HEK293T (cell line): ENCODE data around the gene RNF141.

Experiments
- CTCF ChIA-PET: fragments of 350-600 bp; formaldehyde crosslinking; extraction: SDS; loops from one replicate; lab custom pipeline; 2021; ENCODE audit warnings: antibody characterized with exemption, inconsistent platforms; lab: Yijun Ruan, JAX
- POLR2A ChIA-PET: fragments of 350-600 bp; formaldehyde crosslinking; extraction: SDS; loops from one replicate; lab custom pipeline; 2020; ENCODE audit warnings: antibody characterized with exemption, inconsistent platforms; lab: Yijun Ruan, JAX
- DNase-seq: peaks from one replicate; pipeline ENCODE4 v3.0.0; 2012; ENCODE audit warnings: mixed read lengths; ENCODE audit errors: extremely low spot score
- ARNT ChIP-seq: fragments of 450-650 bp; IDR thresholded peaks from 2 replicates; pipeline ENCODE4 v1.6.1; 2017; ENCODE audit warnings: mild to moderate bottlenecking
- BHLHE40 ChIP-seq: fragments of 450-650 bp; IDR thresholded peaks from 2 replicates; pipeline ENCODE4 v1.6.1; 2016; ENCODE audit warnings: mild to moderate bottlenecking, moderate library complexity, borderline replicate concordance
- CTBP1 ChIP-seq: fragments of 450-650 bp; IDR thresholded peaks from 2 replicates; pipeline ENCODE4 v1.6.1; 2016; ENCODE audit warnings: borderline replicate concordance
- ELF4 ChIP-seq: fragments of 450-650 bp; IDR thresholded peaks from 2 replicates; pipeline ENCODE4 v1.6.1; 2017; ENCODE audit warnings: antibody characterized with exemption
- FOXA1 ChIP-seq: fragments of 450-650 bp; IDR thresholded peaks from 2 replicates; pipeline ENCODE4 v1.6.1; 2016; ENCODE audit warnings: mild to moderate bottlenecking
- FOXK2 ChIP-seq: fragments of 450-650 bp; IDR thresholded peaks from 2 replicates; pipeline ENCODE4 v1.6.1; 2016; ENCODE audit warnings: mild to moderate bottlenecking
- FOXM1 ChIP-seq: fragments of 450-650 bp; IDR thresholded peaks from 2 replicates; pipeline ENCODE4 v1.6.1; 2017; ENCODE audit warnings: mild to moderate bottlenecking, borderline replicate concordance
- HDGF ChIP-seq: fragments of 450-650 bp; IDR thresholded peaks from 2 replicates; pipeline ENCODE4 v1.6.1; 2017; ENCODE audit warnings: antibody characterized with exemption, borderline replicate concordance
- L3MBTL2 ChIP-seq: fragments of 450-650 bp; conservative IDR thresholded peaks from 2 replicates; pipeline ENCODE4 v1.6.1; 2016; ENCODE audit warnings: mild to moderate bottlenecking
- LEF1 ChIP-seq: fragments of 450-650 bp; IDR thresholded peaks from 2 replicates; pipeline ENCODE4 v1.6.1; 2017; ENCODE audit warnings: mild to moderate bottlenecking, borderline replicate concordance
- NFRKB ChIP-seq: fragments of 450-650 bp; IDR thresholded peaks from 2 replicates; pipeline ENCODE4 v1.6.1; 2016; ENCODE audit warnings: mild to moderate bottlenecking, moderate library complexity
- PKNOX1 ChIP-seq: fragments of 450-650 bp; IDR thresholded peaks from 2 replicates; pipeline ENCODE4 v1.6.1; 2016
- SP1 ChIP-seq: fragments of 450-650 bp; IDR thresholded peaks from 2 replicates; pipeline ENCODE4 v1.6.1; 2017
- SUZ12 ChIP-seq: fragments of 450-650 bp; IDR thresholded peaks from 2 replicates; pipeline ENCODE4 v1.6.1; 2016; ENCODE audit warnings: mild to moderate bottlenecking
- TARDBP ChIP-seq: fragments of 450-650 bp; IDR thresholded peaks from 2 replicates; pipeline ENCODE4 v1.6.1; 2016
- ZNF384 ChIP-seq: fragments of 450-650 bp; IDR thresholded peaks from 2 replicates; pipeline ENCODE4 v1.6.1; 2016

The RNF141 gene

DNA sequence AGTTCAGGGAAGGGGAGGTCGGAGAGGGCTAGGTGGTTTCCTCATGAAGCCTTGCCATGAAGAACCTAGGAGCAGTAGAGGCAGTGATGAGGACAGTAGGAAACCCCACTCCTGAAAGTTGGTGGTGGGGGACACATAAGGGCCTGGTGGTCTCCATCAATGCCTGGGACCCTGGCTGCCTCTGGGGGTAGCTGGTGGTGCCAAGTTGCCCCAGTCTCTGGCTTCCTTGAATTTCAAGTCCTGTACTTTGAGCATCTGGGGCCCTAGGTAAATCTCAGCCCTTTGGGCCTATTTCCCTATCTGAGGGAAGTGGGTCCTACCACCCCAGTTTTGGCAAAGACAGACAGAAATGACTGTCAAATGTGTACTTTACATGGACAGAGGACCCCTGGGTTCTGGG lies 57.8 kb downstream of the RNF141 start:
- ChIA-PET POLR2A (no interaction called here), CTCF (no interaction called here)
- DNase-seq, result no peak
- TF ChIP-seq TARDBP (no peak), BHLHE40 (no peak), CTBP1 (no peak), L3MBTL2 (no peak), ARNT (no peak), FOXK2 (no peak), ELF4 (no peak), LEF1 (no peak), SUZ12 (no peak), ZNF384 (no peak), SP1 (no peak), HDGF (no peak), FOXA1 (no peak), PKNOX1 (no peak), NFRKB (no peak), FOXM1 (no peak)

- POLR2A ChIA-PET, result no interaction called here
- CTCF ChIA-PET, result no interaction called here
- TF ChIP-seq SP1, result no peak
- no peak for TF ChIP-seq HDGF
- no peak for TF ChIP-seq FOXK2
- no peak for TF ChIP-seq NFRKB
- no peak for TF ChIP-seq ARNT
- no peak for TF ChIP-seq L3MBTL2
- no peak for TF ChIP-seq ZNF384
- TF ChIP-seq SUZ12, result no peak
- TF ChIP-seq CTBP1, result no peak
- no peak for TF ChIP-seq PKNOX1
- no peak for TF ChIP-seq BHLHE40
- DNase-seq, result no peak
Observed at GRCh38 chr11:10481560-10482349, 59.2 kb downstream of the RNF141 start.

- CTCF ChIA-PET, result no interaction called here
Observed at GRCh38 chr11:10480760-10481159, 60.2 kb downstream of the RNF141 start.

DNA sequence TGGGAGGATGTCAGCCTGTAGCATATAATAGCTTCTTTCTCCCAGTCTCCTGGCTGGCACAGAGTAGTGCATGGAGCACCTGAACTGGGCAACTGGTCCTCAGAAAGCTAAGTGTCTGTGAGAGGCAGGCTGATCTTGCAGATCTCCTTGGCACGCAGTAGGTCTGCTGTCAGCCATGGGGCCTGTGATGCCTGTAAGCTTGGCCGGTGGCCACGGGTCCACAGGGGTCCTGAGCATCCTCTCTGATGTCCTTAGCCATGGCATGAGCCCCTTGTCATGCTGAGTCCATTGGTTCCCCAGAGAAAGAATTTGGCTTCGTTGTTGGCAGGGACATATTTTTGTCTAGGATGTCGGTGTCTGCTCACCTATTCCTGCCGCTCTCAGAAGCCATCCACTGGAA lies 61.0 kb downstream of the RNF141 start:
- TF ChIP-seq ELF4, result no peak
- no peak for TF ChIP-seq BHLHE40
- TF ChIP-seq HDGF, result no peak
- no peak for TF ChIP-seq NFRKB
- TF ChIP-seq FOXM1, result no peak
- no peak for TF ChIP-seq FOXK2
- TF ChIP-seq CTBP1, result no peak
- TF ChIP-seq L3MBTL2, result no peak
- TF ChIP-seq ARNT, result no peak
- TF ChIP-seq SP1, result no peak
- no peak for TF ChIP-seq ZNF384
- TF ChIP-seq SUZ12, result no peak
- TF ChIP-seq PKNOX1, result no peak
- TF ChIP-seq TARDBP, result no peak
- no peak for TF ChIP-seq FOXA1
- no peak for TF ChIP-seq LEF1
- ChIA-PET CTCF (no interaction called here), POLR2A (no interaction called here)
- DNase-seq, result no peak

More at GRCh38 chr11:10480760-10481159, 60.2 kb downstream of the RNF141 start:
- DNase-seq, result no peak
- TF ChIP-seq FOXM1, result no peak
- no peak for TF ChIP-seq LEF1
- TF ChIP-seq SP1, result no peak
- no peak for TF ChIP-seq FOXA1
- TF ChIP-seq HDGF, result no peak
- no peak for TF ChIP-seq NFRKB
- TF ChIP-seq CTBP1, result no peak
- no peak for TF ChIP-seq ELF4
- POLR2A ChIA-PET, result no interaction called here

GRCh38 chr11:10478574-10479550 lies 62.1 kb downstream of the RNF141 start:
- TF ChIP-seq NFRKB (no peak), ZNF384 (no peak), SUZ12 (no peak)
- ChIA-PET CTCF (no interaction called here), POLR2A (no interaction called here)
- DNase-seq, result no peak

DNA sequence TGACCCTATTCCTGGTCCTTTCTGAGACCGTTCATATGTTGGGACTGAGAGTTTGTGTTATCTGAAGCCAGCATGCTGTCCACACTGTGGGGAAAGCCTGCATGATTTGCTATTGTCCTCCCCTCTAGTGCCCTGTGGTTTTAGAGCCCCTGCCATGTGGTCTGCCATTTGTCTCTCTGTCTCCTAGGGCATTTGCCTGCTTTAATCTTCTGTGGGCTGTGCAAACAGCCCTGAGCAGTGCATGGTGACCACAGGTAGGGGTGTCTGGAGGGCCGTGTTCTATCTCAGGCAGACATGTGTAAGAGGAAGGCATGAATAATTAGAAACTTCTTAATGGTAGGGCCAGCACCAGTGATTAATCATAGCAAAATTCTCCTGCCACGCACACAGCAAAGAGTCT lies 62.9 kb downstream of the RNF141 start:
- ChIA-PET POLR2A (no interaction called here), CTCF (no interaction called here)
- DNase-seq, result no peak
- TF ChIP-seq ARNT, result no peak
